ENCODE data around the gene OAS3.

- no peak for TF ChIP-seq SP1 (IDR thresholded peaks at IDR 0.05)
- no peak for TF ChIP-seq L3MBTL2 (conservative IDR thresholded peaks at IDR 0.05)
- no peak for TF ChIP-seq FOXM1 (IDR thresholded peaks at IDR 0.05; ENCODE audit: borderline replicate concordance)
- no peak for TF ChIP-seq ZNF384 (IDR thresholded peaks at IDR 0.05)
These were observed 35.6 kb downstream of the OAS3 start for GRCh38 chr12:112973818-112974231.

All from HEK293T (cell line).